ENCODE measurements around the gene CHST11. TPM values are rescaled to one million over a fixed set of nuclear protein-coding genes. Genes with fewer than 3 reads are reported as not detected.

Gene CHST11
- total and polyA plus RNA-seq, 2 of the 4 experiments (the other 2 are of a cell fraction) = 1.4 to 2.7 TPM

DNA sequence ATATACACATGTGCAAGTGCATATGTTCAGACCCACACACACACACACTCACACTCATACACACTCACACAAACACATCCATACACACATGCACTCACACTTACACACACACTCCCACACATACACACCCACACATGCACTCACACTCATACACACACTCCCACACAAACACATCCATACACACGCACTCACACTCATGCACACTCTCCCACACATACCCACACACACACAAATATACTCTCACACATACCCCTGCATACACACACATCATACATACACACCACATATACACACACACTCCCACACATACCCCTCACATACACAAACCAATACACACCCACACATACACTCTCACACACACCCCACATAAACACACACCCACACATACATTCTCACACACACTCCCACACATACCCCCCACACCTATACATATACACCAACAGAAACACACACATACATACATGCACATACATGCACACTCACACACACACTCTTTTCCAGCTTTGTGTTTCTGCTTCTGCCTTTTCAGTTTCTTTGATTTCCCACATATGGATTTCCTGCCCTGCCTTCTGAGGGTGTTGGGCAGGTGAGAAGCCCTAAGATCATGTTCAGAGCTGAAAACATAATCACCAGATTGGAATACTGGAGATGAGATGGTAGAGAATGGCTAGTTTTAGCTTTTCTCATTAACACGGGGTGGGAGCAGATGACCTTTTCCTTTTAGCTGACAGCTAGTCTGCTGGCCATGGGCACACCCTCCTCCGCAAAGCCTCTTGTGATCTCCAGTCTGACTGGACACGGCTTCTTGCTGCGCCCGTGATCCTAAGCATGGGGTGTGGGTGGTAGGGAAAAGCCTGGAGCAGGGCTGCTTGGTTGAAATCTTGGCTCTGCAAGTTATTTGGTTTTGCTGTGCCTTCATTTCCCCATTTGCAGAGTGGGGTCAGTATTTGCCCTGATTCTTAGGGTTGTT is 214.0 kb downstream of the CHST11 start (continued):
- TF ChIP-seq RCOR1 (IDR thresholded peaks at IDR 0.05; ENCODE audit: insufficient replicate concordance, low read length) = no peak
- TF ChIP-seq SMC3 (IDR thresholded peaks at IDR 0.05; ENCODE audit: low read depth, low read length) = no peak

DNA sequence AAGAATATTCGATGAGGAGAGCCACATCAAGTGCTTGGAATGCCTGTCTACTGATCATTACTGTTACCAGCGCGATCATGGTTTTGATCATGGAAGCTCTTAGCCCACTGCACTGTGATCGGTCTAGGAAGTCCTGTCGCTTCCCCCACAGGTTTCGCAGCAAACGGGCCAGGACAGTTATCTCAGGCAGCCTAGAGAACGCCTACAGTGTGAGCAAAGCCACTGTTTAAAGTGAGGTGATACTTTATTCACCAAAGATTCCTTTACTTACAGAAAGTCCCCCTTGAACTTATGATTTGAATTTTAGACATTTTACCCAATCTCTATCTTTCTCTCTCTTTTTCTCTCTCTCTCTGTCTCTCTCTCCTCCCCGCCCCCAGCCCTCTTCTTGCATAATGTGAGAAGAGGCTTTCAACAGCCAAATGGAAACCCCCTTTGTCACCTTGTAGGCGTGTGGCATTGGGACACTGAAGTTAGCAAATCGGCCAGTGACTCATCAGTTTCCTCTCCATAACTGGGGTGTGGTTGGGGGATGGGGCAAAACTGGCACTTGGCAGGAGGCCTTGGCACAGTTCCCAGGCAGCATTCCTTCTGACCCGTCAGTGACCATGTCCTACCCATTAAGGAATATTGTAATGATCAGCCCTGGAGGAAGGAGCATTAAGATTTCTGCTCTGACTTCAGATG is 214.8 kb downstream of the CHST11 start:
- no peak overlapping the region for H3K27ac ChIP-seq (ENCODE audit: insufficient read depth, low read length)
- 90% methylated on average over 2 of the region's 12 CpGs; no CpG with 5 or more reads in 1 of the 2 experiments for WGBS, 2 experiments (ENCODE audit: extremely low coverage in 2 of 2, insufficient read length in 1 of 2)
- TF ChIP-seq FOS (IDR thresholded peaks at IDR 0.05; ENCODE audit: low read depth, low read length) = peak; percentile 90
- no peak for TF ChIP-seq RAD21 (IDR thresholded peaks at IDR 0.05; ENCODE audit: low read length)
- peak; percentile 59 for TF ChIP-seq BHLHE40 (IDR thresholded peaks at IDR 0.05; ENCODE audit: low read depth, low read length)
- no peak for TF ChIP-seq ELK1 (IDR thresholded peaks at IDR 0.05; ENCODE audit: borderline replicate concordance, low read depth, low read length)
- TF ChIP-seq SMC3 (IDR thresholded peaks at IDR 0.05; ENCODE audit: low read depth, low read length) = no peak
- no peak for TF ChIP-seq RFX5 (IDR thresholded peaks at IDR 0.05; ENCODE audit: low read depth, low read length)
- TF ChIP-seq NFE2L2 (IDR thresholded peaks at IDR 0.05; ENCODE audit: low read depth, low read length) = peak; percentile 90
- TF ChIP-seq MAZ (IDR thresholded peaks at IDR 0.05; ENCODE audit: borderline replicate concordance, low read depth, low read length) = peak; percentile 59; the same call in 1 of the 2 replicates
- TF ChIP-seq CEBPB (IDR thresholded peaks at IDR 0.05; ENCODE audit: low read depth, low read length) = peak; percentile 96
- TF ChIP-seq RCOR1 (IDR thresholded peaks at IDR 0.05; ENCODE audit: insufficient replicate concordance, low read length) = no peak

More for the DNA sequence above, 214.8 kb downstream of the CHST11 start:
- Histone ChIP-seq H4K8ac (ENCODE audit: low read depth in 2 of 2, low read length in 2 of 2) (0 out of 4 replicates have a peak overlapping the region, but pooled peaks of 1 of the 2 experiments have one; percentile 5), H3K9me3 (ENCODE audit: control insufficient read depth, insufficient read depth, low read length) (no peaks in the 10 kb centered on the region), H2AK5ac (ENCODE audit: low read depth, low read length) (peak overlapping the region; percentile 6; the same call in 1 of the 2 replicates), H4K91ac (ENCODE audit: insufficient read depth, low read depth, low read length) (no peak overlapping the region), H3K56ac (ENCODE audit: extremely low read depth, insufficient read depth, low read length) (no peak overlapping the region), H3K4ac (ENCODE audit: low read depth, low read length) (no peak overlapping the region), H3K23ac (ENCODE audit: low read depth, low read length) (no peak overlapping the region), H3K14ac (replicated peaks; ENCODE audit: low read depth, low read length) (no peak overlapping the region), H3K9ac (ENCODE audit: low read depth, low read length) (no peak overlapping the region), H3K36me3 (ENCODE audit: control insufficient read depth, insufficient read depth, low read length) (no peaks in the 10 kb centered on the region), H3K4me2 (ENCODE audit: low read depth, low read length) (no peak overlapping the region; the same call in 1 of the 2 replicates), H3K27me3 (ENCODE audit: control insufficient read depth, insufficient read depth, low read length) (no peaks in the 10 kb centered on the region), H2AFZ (replicated peaks; ENCODE audit: low read length, poor library complexity) (peak overlapping the region; percentile 26), H2AK9ac (replicated peaks; ENCODE audit: low read depth, low read length, poor library complexity) (no peak overlapping the region), H4K5ac (ENCODE audit: low read depth, low read length) (no peak overlapping the region), H3K18ac (ENCODE audit: low read depth, low read length) (no peak overlapping the region), H2BK20ac (ENCODE audit: low read depth, low read length) (peak overlapping the region; percentile 64; the same call in 1 of the 2 replicates), H2BK15ac (ENCODE audit: low read depth, low read length) (no peak overlapping the region), H2BK5ac (ENCODE audit: low read depth, low read length, poor library complexity, severe bottlenecking) (no peak overlapping the region), H3K9me1 (ENCODE audit: insufficient read depth, low read length) (peaks cover 6% of the 10 kb centered on the region; the same call in 1 of the 2 replicates), H3K4me3 (ENCODE audit: insufficient read depth, low read depth, low read length) (no peak overlapping the region), H2BK120ac (ENCODE audit: low read depth, low read length) (peak overlapping the region; percentile 44), H3K79me1 (ENCODE audit: low read depth in 1 of 2, low read length in 2 of 2) (no peaks in the 10 kb centered on the region), H3K4me1 (ENCODE audit: control insufficient read depth, insufficient read depth, low read length) (peaks cover 7% of the 10 kb centered on the region), H4K20me1 (ENCODE audit: insufficient read depth, low read length) (no peaks in the 10 kb centered on the region)
- CTCF ChIA-PET = no interaction called here
- dilution Hi-C loops (cut with HindIII; ENCODE audit: low sequenced_read_pairs, unreplicated experiment) = no loop called here
- POLR2A ChIA-PET (ENCODE audit: unreplicated experiment) = no interaction called here
- DNase-seq (peak; percentile 84), ATAC-seq (ENCODE audit: low read depth) (peak; percentile 71)
- no TSS peak for BruUV-seq (replicated peaks)
- in situ Hi-C loops (cut with MboI; ENCODE audit: low sequenced_read_pairs) = no loop called here
- intact Hi-C loops (cut with micrococcal nuclease) = no loop called here
